ENCODE data around the gene EPN2. TPM values are rescaled to one million over a fixed set of nuclear protein-coding genes. Genes with fewer than 3 reads are reported as not detected.

EPN2 gene
- total RNA-seq, 3 donors from 2014 or later = 6.1 to 9.5 (median 7.2) TPM

DNA sequence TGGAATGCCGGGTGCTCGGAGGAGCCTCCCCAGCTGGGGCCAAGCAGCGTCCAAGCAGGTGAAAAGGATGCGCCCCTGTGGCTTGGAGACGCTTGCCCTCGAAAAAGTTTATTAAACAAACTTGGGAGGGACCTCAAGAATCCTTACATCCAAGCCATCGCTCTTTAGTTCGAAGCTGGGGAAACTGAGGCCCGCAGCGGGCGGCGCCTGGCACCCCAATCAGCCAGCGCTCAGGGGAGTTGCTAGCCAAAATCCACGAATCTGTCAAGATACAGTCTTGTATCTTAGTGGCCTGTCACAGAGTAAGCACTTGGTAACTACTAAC is 125.9 kb downstream of the EPN2 start:
- H3K4me1 Mint-ChIP-seq (ENCODE audit: low read depth) = peaks cover 8% of the 10 kb centered on the region
- no peaks in the 10 kb centered on the region for H3K36me3 Mint-ChIP-seq (ENCODE audit: insufficient read depth)
- ATAC-seq (no peak), DNase-seq (no peak)
- peak overlapping the region; percentile 87 for H3K4me3 Mint-ChIP-seq
- peaks cover 15% of the 10 kb centered on the region for H3K27me3 Mint-ChIP-seq (ENCODE audit: low read depth)
- H3K9me3 Mint-ChIP-seq = no peaks in the 10 kb centered on the region

DNA sequence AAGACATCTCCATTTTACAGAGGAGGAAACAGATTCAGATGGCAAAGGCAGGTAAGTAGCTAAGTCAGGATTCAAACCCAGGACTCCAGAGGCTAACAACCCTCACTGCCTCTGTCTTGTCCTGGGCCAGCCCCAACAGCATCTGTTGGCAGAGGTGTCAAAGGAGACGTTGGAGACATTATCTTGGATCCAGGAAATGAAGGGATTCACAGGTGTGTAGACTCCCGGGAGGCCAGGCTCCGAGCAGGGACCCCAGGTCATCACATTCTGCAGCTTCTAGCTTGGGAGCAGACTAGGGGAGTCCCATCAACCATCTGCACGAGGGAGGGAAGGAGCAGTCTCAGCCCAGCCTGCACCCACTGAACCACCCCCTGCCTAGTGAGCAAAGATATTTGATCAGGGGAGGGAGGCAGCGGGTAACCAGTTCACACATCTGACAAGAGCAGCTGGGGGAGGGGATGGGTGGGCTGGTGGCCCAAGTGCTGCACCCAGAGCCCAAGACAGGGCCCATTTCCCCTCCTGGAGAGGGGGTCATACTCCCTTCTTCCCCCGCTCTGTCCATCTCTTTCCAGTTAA is 126.4 kb downstream of the EPN2 start:
- Mint-ChIP-seq H3K4me3 (no peak overlapping the region), H3K9me3 (no peaks in the 10 kb centered on the region), H3K27me3 (ENCODE audit: low read depth) (peaks cover 15% of the 10 kb centered on the region), H3K36me3 (ENCODE audit: insufficient read depth) (no peaks in the 10 kb centered on the region), H3K4me1 (ENCODE audit: low read depth) (peaks cover 8% of the 10 kb centered on the region)
- no peak for ATAC-seq
- DNase-seq = no peak

DNA sequence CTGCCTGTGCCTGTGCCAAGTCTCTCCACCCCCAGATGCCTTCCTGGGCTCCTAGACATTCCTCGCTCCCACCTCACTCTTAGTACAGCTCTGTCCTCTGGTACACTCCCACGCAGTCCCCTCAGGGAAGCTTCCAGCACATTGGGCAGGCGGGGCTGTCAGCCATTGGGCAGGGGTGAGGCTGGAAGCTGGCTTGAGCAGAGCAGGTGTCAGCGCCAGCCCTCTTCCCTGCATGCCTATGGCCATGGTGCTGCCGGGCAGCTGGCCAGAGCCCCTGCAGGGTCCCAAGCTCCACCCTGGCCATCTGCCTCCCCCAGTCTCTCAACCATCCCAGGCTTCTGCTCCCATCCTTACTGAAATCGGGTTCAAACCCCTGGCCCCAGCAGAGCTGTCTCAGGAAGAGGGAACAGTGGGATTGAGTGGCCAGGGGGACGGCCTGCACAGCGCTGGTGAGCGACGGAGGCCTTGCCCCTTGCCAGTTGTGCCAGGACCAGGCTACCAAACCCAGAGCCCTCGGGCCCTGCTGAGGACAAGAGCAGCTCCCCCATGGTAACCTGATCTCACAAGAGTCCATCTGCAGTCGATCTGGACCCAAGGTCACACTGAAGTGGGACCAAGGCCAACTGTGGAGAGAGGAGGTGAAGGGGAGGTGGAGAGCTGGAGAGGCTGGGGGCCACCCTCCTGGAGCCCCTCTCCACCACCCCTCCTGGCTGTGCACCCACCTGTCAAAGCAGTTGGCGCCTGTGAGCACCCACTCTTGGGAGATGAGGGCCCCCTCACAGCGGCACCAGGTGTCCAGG is 127.7 kb downstream of the EPN2 start:
- no peaks in the 10 kb centered on the region for H3K9me3 Mint-ChIP-seq
- ATAC-seq (no peak), DNase-seq (no peak)

DNA sequence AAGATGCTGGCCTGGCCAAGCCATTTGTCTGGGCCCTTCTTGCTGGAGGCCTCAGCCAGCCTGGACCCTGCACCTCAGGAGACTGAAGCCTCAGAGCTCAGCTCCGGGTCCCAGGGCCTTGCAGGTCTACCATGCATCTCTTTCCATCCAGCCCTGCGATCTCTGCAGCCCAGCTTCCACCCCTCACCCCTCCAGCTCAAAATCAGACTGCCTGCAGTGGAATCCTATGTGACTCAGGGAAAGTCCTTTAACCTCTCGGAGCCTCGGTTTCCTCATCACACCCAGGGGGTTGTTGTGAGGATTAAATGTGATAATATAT is 128.3 kb downstream of the EPN2 start:
- Mint-ChIP-seq H3K4me3 (no peak overlapping the region), H3K4me1 (ENCODE audit: low read depth) (peaks cover 26% of the 10 kb centered on the region), H3K36me3 (ENCODE audit: insufficient read depth) (no peaks in the 10 kb centered on the region), H3K27me3 (ENCODE audit: low read depth) (peaks cover 4% of the 10 kb centered on the region), H3K9me3 (no peaks in the 10 kb centered on the region)
- ATAC-seq (no peak), DNase-seq (no peak)

More for the DNA sequence above, 127.7 kb downstream of the EPN2 start:
- H3K4me1 Mint-ChIP-seq (ENCODE audit: low read depth) = peaks cover 21% of the 10 kb centered on the region
- no peaks in the 10 kb centered on the region for H3K36me3 Mint-ChIP-seq (ENCODE audit: insufficient read depth)
- H3K4me3 Mint-ChIP-seq = no peak overlapping the region
- peaks cover 5% of the 10 kb centered on the region for H3K27me3 Mint-ChIP-seq (ENCODE audit: low read depth)

DNA sequence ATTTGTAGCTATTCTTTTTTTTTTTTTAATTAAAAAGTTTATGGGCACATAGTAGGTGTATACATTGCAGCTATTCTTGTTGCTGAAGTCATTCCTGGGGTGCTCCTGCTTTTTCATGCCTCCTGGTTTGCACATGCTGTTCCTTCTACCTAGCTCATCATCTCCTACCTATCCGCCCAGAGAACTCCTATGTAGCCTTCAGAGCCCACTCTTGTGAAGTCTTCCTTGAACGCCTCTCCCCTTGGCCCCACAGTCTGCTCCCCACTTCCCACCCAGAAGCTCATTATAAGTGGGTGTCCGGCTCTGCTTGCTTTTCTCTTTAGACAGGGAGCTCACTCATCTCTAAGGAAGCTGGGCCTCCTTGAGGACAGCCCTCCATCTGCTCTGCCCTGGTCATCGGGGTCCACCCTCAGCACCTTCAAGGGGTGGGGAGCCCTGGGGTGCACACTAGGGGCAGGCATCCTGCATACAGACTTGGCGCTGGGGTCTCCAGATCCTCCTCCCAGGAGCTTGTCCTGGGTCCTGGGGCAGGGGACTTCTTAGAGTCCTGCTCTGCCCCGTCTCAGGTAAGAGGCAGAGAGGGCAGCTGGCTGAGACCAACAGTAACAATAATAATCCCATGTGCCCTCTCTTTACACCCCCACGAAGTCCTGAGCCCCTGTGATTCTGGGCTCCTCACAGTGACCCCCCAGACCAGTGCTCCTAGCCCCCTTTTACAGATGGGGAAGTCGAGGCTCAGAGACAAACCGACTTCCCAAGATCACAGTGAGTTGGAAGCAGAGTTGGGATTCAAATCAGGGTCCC is 128.9 kb downstream of the EPN2 start:
- no peak for DNase-seq
- Mint-ChIP-seq H3K27me3 (ENCODE audit: low read depth) (no peaks in the 10 kb centered on the region), H3K36me3 (ENCODE audit: insufficient read depth) (no peaks in the 10 kb centered on the region), H3K4me1 (ENCODE audit: low read depth) (peaks cover 32% of the 10 kb centered on the region), H3K9me3 (no peaks in the 10 kb centered on the region), H3K4me3 (no peak overlapping the region)
- no peak for ATAC-seq

DNA sequence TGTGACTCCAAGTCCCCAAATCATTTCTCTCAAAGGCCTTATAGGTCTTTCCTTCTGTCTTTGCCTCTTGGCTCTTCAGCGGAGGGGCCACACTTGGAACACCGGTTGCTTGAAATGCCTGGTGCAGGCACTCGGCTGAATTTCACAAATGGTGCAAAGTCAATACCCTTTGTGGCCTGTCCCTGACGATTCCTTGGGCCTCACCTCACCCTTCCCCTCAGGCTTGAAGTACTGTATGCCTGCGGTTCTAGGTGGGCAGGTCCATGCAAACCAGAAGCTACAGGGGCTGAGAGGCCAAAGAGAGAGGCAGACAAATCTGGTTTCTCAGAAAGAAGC is 129.4 kb downstream of the EPN2 start:
- no peaks in the 10 kb centered on the region for H3K36me3 Mint-ChIP-seq (ENCODE audit: insufficient read depth)
- H3K4me1 Mint-ChIP-seq (ENCODE audit: low read depth) = peaks cover 35% of the 10 kb centered on the region
- no peak for ATAC-seq
- no peak for DNase-seq
- no peaks in the 10 kb centered on the region for H3K9me3 Mint-ChIP-seq
- H3K27me3 Mint-ChIP-seq (ENCODE audit: low read depth) = no peaks in the 10 kb centered on the region
- no peak overlapping the region for H3K4me3 Mint-ChIP-seq

DNA sequence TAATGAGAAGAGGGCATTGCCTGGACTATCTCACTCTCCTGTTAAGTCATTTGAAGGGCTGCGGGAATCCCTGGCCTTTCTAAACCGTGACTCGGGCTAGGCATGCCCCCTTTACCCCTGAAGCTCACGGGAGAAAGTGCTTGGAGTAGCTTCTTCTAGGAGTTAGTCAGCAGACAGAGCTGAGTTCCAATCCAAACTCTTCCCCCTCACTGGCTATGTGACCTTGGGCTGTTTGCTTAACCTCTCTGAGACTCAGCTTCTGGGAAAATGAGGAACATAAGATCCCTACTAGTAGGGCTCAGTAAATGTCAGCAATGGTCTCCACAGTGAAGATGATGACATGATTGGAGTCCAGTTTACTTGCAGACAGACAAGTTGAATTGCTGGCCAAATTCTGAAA is 131.1 kb downstream of the EPN2 start:
- ATAC-seq (no peak), DNase-seq (no peak)
- Mint-ChIP-seq H3K4me3 (no peak overlapping the region), H3K9me3 (no peaks in the 10 kb centered on the region), H3K36me3 (ENCODE audit: insufficient read depth) (no peaks in the 10 kb centered on the region), H3K4me1 (ENCODE audit: low read depth) (peaks cover 40% of the 10 kb centered on the region), H3K27me3 (ENCODE audit: low read depth) (no peaks in the 10 kb centered on the region)

DNA sequence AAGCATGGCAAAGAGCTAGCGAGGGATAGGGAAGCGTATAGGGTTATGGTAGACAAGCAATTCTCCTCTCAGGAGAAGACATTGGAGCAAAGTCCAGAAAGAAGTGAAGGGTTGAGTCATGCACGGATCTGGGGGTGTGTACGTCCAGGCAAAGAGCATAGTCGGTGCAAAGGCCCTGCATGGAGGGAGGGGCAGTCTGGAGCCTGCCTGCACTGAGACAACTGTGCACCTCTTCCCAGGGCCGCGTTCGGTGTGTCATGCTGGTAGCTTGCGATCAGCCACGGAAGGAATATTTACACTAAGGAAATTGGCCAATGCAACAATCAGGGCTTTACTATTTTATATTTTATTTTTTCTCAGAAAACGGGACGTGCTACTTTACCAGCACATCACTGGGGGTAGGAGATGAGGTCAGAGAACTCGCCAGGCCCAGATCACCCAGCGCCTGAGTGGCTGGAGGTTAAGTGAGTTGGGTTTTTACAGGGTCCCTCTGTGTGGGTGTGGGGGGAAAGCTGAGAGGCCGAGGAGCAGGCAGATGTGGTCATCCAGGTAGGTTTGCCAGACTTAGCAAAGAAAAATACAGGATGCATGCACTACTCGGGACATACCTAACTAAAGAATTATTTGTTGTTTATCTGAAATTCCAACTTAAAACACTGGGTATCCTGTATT is 132.1 kb downstream of the EPN2 start:
- DNase-seq (no peak), ATAC-seq (no peak)
- H3K27me3 Mint-ChIP-seq (ENCODE audit: low read depth) = no peaks in the 10 kb centered on the region
- no peaks in the 10 kb centered on the region for H3K36me3 Mint-ChIP-seq (ENCODE audit: insufficient read depth)
- no peak overlapping the region for H3K4me3 Mint-ChIP-seq
- no peaks in the 10 kb centered on the region for H3K9me3 Mint-ChIP-seq
- H3K4me1 Mint-ChIP-seq (ENCODE audit: low read depth) = peaks cover 40% of the 10 kb centered on the region

DNA sequence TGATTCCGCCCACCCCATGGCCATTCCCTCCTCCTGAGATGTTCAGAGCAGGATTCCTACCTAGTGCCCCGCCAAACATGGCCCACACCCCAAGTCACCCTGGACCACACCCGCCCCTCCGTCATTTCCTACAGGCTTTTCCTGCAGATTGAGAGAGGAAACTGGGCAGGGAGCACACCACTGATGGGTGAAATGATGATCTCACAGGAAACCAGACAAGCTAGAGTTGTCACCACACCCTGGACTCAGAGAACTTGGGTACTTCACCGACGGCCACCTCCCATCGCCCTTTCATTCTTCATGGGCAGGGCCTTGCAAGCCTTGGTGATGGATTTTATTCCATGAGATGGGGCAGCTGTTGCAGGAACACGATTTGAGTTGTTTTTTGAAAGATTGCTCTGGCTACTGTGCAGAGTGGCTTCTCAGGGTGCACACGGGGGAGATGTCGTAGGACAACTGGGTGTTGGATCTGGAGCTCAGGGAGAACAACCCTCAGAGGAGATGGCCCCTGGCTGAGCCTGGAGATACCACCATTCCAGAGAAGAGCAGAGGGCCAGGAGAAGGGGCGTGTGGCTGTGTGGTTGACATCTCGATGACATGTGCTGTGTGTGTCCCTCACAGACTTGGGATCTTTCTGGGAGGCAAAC is 132.8 kb downstream of the EPN2 start:
- no peak for DNase-seq
- H3K9me3 Mint-ChIP-seq = no peaks in the 10 kb centered on the region
- no peak overlapping the region for H3K4me3 Mint-ChIP-seq
- no peaks in the 10 kb centered on the region for H3K36me3 Mint-ChIP-seq (ENCODE audit: insufficient read depth)
- H3K27me3 Mint-ChIP-seq (ENCODE audit: low read depth) = no peaks in the 10 kb centered on the region
- H3K4me1 Mint-ChIP-seq (ENCODE audit: low read depth) = peaks cover 40% of the 10 kb centered on the region
- peak; percentile 37 to 63 for ATAC-seq

DNA sequence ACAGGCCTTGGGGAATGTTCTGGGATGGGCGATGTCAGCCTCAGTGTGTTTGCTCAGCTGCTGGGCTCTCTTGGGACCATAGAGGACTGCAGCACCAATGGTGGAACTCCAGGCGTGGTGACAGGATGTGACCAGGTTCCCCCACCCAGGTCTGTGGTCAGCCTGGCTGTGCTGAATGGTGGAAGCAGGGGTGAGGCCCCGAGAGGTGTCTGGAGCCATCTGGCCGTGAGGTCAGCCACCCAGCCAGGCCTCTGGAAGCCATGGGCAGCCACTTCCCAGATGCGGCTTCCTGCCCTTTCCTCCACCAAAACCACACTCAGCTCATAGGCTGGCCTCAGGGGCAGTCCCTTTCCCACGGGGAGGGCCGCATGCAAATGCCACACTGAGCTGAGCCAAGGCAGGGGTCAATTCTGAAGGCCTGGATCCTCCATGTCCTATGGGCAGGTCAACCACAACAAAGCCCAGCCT is 133.4 kb downstream of the EPN2 start:
- H3K36me3 Mint-ChIP-seq (ENCODE audit: insufficient read depth) = no peaks in the 10 kb centered on the region

DNA sequence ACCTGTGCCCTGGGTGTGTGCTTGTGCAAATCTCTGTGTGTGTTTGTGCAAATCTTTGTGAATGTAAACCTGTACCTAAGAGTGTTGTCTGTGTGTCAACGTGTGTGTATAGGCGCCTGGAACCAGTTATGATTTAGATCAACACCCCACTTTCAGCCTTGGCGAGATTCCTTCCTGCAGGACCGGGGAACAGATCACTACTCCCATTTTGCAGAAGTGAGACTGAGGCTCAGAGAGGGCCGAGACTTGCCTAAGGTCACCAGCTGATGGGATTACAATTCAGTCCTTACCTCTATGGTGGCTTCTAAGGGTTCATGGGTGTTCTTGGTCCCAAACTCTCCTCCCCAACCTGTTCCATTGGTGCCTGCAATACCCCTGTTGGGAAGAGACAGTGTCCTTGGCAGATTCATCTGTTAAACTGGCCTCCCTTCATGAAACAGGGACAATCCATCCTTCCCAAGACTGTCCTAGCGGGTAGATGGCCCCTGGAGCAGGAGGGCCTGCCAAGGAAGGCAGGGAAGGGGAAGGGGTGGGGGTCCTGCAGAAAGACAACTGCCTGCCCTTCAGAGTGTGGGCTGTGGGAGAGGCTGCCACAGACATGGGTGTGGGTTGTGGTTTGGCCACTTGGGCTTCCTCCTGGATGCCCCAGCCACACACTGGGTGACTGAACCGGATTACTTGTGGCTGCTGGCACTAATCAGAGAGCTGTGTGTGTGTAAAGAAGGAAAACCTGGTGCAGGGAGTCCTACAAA is 134.3 kb downstream of the EPN2 start:
- Mint-ChIP-seq H3K4me3 (no peak overlapping the region), H3K27me3 (ENCODE audit: low read depth) (no peaks in the 10 kb centered on the region), H3K9me3 (no peaks in the 10 kb centered on the region), H3K4me1 (ENCODE audit: low read depth) (peaks cover 40% of the 10 kb centered on the region), H3K36me3 (ENCODE audit: insufficient read depth) (no peaks in the 10 kb centered on the region)
- no peak for DNase-seq
- no peak for ATAC-seq

More for the DNA sequence above, 133.4 kb downstream of the EPN2 start:
- ATAC-seq = peak; percentile 33 to 53
- peaks cover 40% of the 10 kb centered on the region for H3K4me1 Mint-ChIP-seq (ENCODE audit: low read depth)
- H3K27me3 Mint-ChIP-seq (ENCODE audit: low read depth) = no peaks in the 10 kb centered on the region
- H3K9me3 Mint-ChIP-seq = no peaks in the 10 kb centered on the region
- DNase-seq = no peak
- H3K4me3 Mint-ChIP-seq = no peak overlapping the region

DNA sequence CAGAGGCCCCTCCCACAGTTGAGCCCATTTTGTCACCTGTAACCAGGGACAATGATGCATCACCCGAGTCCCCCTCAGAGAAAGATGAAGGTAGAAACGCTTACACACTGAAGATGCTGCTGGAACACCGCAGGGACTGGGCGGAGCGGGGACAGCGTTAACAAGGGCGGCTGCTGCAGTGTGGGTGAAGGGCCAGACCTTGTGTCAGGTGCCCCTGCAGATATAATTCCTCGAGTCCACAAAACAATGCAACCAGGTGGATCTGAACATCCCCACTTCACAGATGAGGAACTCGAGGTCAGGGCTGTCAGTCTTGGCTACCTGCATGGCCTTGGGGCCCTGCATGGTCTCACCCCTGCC is 134.8 kb downstream of the EPN2 start:
- no peaks in the 10 kb centered on the region for H3K27me3 Mint-ChIP-seq (ENCODE audit: low read depth)
- peaks cover 43% of the 10 kb centered on the region for H3K4me1 Mint-ChIP-seq (ENCODE audit: low read depth)
- ATAC-seq = no peak
- H3K4me3 Mint-ChIP-seq = no peak overlapping the region
- no peaks in the 10 kb centered on the region for H3K9me3 Mint-ChIP-seq
- no peaks in the 10 kb centered on the region for H3K36me3 Mint-ChIP-seq (ENCODE audit: insufficient read depth)
- no peak for DNase-seq

DNA sequence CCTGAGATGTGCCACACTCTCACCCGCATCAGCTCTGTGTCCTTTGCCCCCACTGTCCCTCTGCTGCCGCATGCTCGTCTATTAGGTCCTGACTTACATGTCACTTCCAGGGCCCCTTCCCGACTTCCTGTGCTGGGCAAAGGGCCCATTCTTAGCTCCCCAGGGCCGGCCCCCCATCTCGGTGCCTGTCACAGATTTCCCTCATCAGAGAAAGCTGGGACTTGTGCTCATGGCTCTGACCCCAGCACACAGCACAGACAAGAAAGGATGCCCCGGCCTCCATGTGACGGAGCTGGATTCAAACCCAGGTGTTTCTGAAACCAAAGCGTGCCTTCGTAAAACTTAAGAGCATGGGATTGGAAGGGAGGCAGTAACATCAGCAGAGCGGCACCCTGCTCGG is 135.3 kb downstream of the EPN2 start:
- H3K9me3 Mint-ChIP-seq = no peaks in the 10 kb centered on the region
- no peak overlapping the region for H3K4me3 Mint-ChIP-seq
- ATAC-seq (no peak), DNase-seq (no peak)
- no peaks in the 10 kb centered on the region for H3K27me3 Mint-ChIP-seq (ENCODE audit: low read depth)
- H3K4me1 Mint-ChIP-seq (ENCODE audit: low read depth) = peaks cover 48% of the 10 kb centered on the region
- H3K36me3 Mint-ChIP-seq (ENCODE audit: insufficient read depth) = no peaks in the 10 kb centered on the region

All from activated T-cell treated with anti-CD3 and anti-CD28 coated beads, Interleukin-2, amount 50 U/mL, for 4 hours (primary cell).